HepG2 (cell line): Measurements from ENCODE around the gene MCFD2. TPM values are rescaled to one million over a fixed set of nuclear protein-coding genes. Genes with fewer than 3 reads are reported as not detected.

ENCODE experiments used
- AGO1 ChIP-seq: fragments of 200-400 bp; formaldehyde crosslinking; IDR thresholded peaks from 2 replicates; pipeline ENCODE4 v1.6.1; 2017; ENCODE audit warnings: mild to moderate bottlenecking, low read depth, low read length, moderate library complexity; ENCODE audit not compliant: poor library complexity, severe bottlenecking
- CBX5 ChIP-seq: sonication (generic); formaldehyde crosslinking; IDR thresholded peaks from 2 replicates; pipeline ENCODE4 v1.4.0; 2020; ENCODE audit warnings: missing genetic modification reagents, borderline replicate concordance
- CEBPG ChIP-seq: IDR thresholded peaks from 2 replicates; pipeline ENCODE4 v1.6.1; 2016
- DNMT1 ChIP-seq: sonication (generic); formaldehyde crosslinking; IDR thresholded peaks from 2 replicates; pipeline ENCODE4 v1.5.1; 2020; ENCODE audit warnings: mild to moderate bottlenecking, missing genetic modification reagents
- FOXO1 ChIP-seq: sonication (generic); formaldehyde crosslinking; IDR thresholded peaks from 2 replicates; pipeline ENCODE4 v1.4.0; 2020; ENCODE audit warnings: missing genetic modification reagents
- HOXA9 ChIP-seq: sonication (generic); formaldehyde crosslinking; IDR thresholded peaks from 2 replicates; pipeline ENCODE4 v1.8.1; 2022; ENCODE audit warnings: missing genetic modification reagents, mild to moderate bottlenecking, moderate library complexity, borderline replicate concordance
- IKZF1 ChIP-seq: fragments of 450-650 bp; IDR thresholded peaks from 2 replicates; pipeline ENCODE4 v1.7.1; 2016
- KAT2B ChIP-seq: fragments of 150-350 bp; IDR thresholded peaks from 2 replicates; pipeline ENCODE4 v1.6.1; 2014; ENCODE audit warnings: low read depth, low read length, borderline replicate concordance
- ONECUT2 ChIP-seq: sonication (generic); formaldehyde crosslinking; IDR thresholded peaks from 2 replicates; pipeline ENCODE4 v1.4.0; 2020; ENCODE audit warnings: missing genetic modification reagents
- PAWR ChIP-seq: sonication (generic); formaldehyde crosslinking; IDR thresholded peaks from 2 replicates; pipeline ENCODE4 v1.4.0; 2020; ENCODE audit warnings: missing genetic modification reagents, mild to moderate bottlenecking, borderline replicate concordance
- PAX8 ChIP-seq: sonication (generic); formaldehyde crosslinking; IDR thresholded peaks from 2 replicates; pipeline ENCODE4 v1.8.0; 2022; ENCODE audit warnings: mild to moderate bottlenecking, missing genetic modification reagents, borderline replicate concordance
- RFX1 ChIP-seq: fragments of 450-650 bp; IDR thresholded peaks from 2 replicates; pipeline ENCODE4 v1.6.1; 2017
- RFXAP ChIP-seq: sonication (generic); formaldehyde crosslinking; IDR thresholded peaks from 2 replicates; pipeline ENCODE4 v1.4.0; 2020; ENCODE audit warnings: missing genetic modification reagents, borderline replicate concordance
- TBX3 ChIP-seq: fragments of 450-650 bp; IDR thresholded peaks from 2 replicates; pipeline ENCODE4 v1.6.1; 2017; ENCODE audit warnings: antibody characterized with exemption, mild to moderate bottlenecking, inconsistent platforms, borderline replicate concordance
- ZFP36L2 ChIP-seq: sonication (generic); formaldehyde crosslinking; IDR thresholded peaks from 2 replicates; pipeline ENCODE4 v1.4.0; 2020; ENCODE audit warnings: missing genetic modification reagents
- ZNF274 ChIP-seq: sonication (generic); formaldehyde crosslinking; IDR thresholded peaks from 2 replicates; pipeline ENCODE4 v1.5.1; 2020; ENCODE audit warnings: mild to moderate bottlenecking, missing genetic modification reagents
- ZNF329 ChIP-seq: sonication (generic); formaldehyde crosslinking; IDR thresholded peaks from 2 replicates; pipeline ENCODE4 v1.9.0; 2021; ENCODE audit warnings: low read depth, mild to moderate bottlenecking, missing genetic modification reagents
- ZNF614 ChIP-seq: IDR thresholded peaks from 2 replicates; pipeline ENCODE4 v1.6.1; 2018; ENCODE audit warnings: missing biosample characterization, missing genetic modification reagents, inconsistent platforms, borderline replicate concordance
- polyA plus RNA-seq, 8 experiments: library from polyadenylated mRNA; depleted of rRNA in 3 of 8; stranded (reverse) in 7 of 8; unstranded in 1 of 8; fragments of >200 nt; fragmentation: Illumina TruSeq in 4 of 8; extraction: Trizol in 4 of 8; gene quantifications; 2 replicates each; pipeline versions ENCODE4 v1.2.1 to v1.2.3, GENCODE V29; 2011 to 2016; ENCODE audit warnings: low read depth in 4 of 8, missing spikeins in 1 of 8, mixed read lengths in 1 of 8; ENCODE audit not compliant: insufficient read depth in 1 of 8
- total RNA-seq, 5 experiments: library from RNA; depleted of rRNA; stranded (reverse); fragments of >200 nt; fragmentation: Illumina TruSeq; extraction: Trizol; gene quantifications; 2 replicates each; pipeline ENCODE4 v1.2.3, GENCODE V29; 2016; ENCODE audit warnings: low read depth in 1 of 5
- TF ChIP-seq, protein P1 (sequence below): sonication (generic); formaldehyde crosslinking; IDR thresholded peaks from 2 replicates; pipeline ENCODE4 v1.8.0; 2023; ENCODE audit warnings: mild to moderate bottlenecking, missing genetic modification reagents
- TF ChIP-seq, protein P2 (sequence below): sonication (generic); formaldehyde crosslinking; IDR thresholded peaks from 2 replicates; pipeline ENCODE4 v1.5.0; 2020; ENCODE audit warnings: missing genetic modification reagents, mild to moderate bottlenecking, borderline replicate concordance
- TF ChIP-seq, protein P3 (sequence below): sonication (generic); formaldehyde crosslinking; IDR thresholded peaks from 2 replicates; pipeline ENCODE4 v1.5.1; 2020; ENCODE audit warnings: missing genetic modification reagents, mild to moderate bottlenecking, borderline replicate concordance

MCFD2 gene
- total and polyA plus RNA-seq, 2 of the 13 experiments (the other 11 are each of a cell fraction or from before 2014, with no cell fraction given) = 183 to 232 TPM

DNA sequence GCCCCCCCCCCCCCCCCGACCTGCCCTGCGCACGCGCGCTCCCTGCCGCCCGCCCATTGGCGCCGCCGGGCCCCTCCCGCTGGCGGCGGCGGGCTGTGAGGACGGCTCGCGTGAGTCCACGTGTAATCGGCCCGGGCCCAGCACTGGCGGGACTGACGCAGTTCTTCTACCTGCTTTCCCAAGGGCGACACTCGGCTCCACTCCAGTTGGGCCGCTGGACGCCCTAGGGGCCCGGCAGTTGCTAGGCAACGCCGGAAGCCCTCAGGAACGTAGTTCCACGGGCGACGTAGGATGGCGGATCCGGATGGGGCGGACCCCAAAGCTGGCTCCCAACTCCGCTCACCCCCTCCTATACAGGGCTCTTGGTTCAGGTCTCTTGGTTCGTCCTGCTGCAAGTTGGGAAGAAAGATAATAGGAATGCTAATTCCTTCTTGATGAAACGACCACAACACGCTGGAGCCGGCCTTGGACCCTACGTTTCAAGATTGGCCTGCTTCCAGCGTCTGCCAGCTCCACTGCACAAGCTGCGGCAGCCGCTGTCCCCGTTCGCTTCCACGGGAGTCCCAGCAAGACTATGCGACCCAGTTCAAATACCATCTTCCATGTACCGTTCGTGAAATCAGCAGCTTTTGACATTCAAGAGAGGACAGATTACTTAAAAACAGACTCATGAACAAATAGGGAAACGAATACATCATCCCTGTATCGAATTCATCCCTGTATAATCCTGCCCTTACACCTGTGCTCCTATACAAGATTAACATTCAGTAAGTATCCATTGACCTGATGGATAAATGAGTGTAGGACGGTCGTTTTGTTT lies 415 bp upstream of the MCFD2 start (continued):
- TF ChIP-seq, protein P1, sequence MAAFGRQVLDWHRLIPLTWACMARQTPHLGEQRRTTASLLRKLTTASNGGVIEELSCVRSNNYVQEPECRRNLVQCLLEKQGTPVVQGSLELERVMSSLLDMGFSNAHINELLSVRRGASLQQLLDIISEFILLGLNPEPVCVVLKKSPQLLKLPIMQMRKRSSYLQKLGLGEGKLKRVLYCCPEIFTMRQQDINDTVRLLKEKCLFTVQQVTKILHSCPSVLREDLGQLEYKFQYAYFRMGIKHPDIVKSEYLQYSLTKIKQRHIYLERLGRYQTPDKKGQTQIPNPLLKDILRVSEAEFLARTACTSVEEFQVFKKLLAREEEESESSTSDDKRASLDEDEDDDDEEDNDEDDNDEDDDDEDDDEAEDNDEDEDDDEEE (CRISPR knock-in tag) = peak; percentile 92
- no peak for TF ChIP-seq PAWR (CRISPR knock-in tag)
- peak; percentile 62; the same call in 1 of the 2 replicates for TF ChIP-seq ONECUT2 (CRISPR knock-in tag)
- TF ChIP-seq RFX1 = peak; percentile 93
- TF ChIP-seq KAT2B = no peak
- TF ChIP-seq, protein P2, sequence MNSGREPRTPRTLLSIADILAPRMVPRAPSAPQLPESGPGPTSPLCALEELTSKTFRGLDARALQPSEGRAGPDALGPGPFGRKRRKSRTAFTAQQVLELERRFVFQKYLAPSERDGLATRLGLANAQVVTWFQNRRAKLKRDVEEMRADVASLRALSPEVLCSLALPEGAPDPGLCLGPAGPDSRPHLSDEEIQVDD (CRISPR knock-in tag) = peak; percentile 62; the same call in 1 of the 2 replicates
- no peak for TF ChIP-seq HOXA9 (CRISPR knock-in tag)
- TF ChIP-seq ZNF329 (CRISPR knock-in tag) = peak; percentile 93
- TF ChIP-seq FOXO1 (CRISPR knock-in tag) = peak; percentile 62; the same call in 1 of the 2 replicates
- peak; percentile 9; the same call in 1 of the 2 replicates for TF ChIP-seq DNMT1 (CRISPR knock-in tag)
- TF ChIP-seq ZNF274 (CRISPR knock-in tag) = 0 out of 2 replicates have a peak, but pooled peaks have one; percentile 43
- TF ChIP-seq RFXAP (CRISPR knock-in tag) = peak; percentile 80; the same call in 1 of the 2 replicates
- peak; percentile 38 for TF ChIP-seq CEBPG (CRISPR knock-in tag)
- no peak for TF ChIP-seq TBX3
- TF ChIP-seq IKZF1 = no peak
- peak; percentile 85 for TF ChIP-seq ZNF614 (CRISPR knock-in tag)
- no peak for TF ChIP-seq AGO1
- no peak for TF ChIP-seq ZFP36L2 (CRISPR knock-in tag)
- TF ChIP-seq CBX5 (CRISPR knock-in tag) = peak; percentile 71; the same call in 1 of the 2 replicates
- TF ChIP-seq, protein P3, sequence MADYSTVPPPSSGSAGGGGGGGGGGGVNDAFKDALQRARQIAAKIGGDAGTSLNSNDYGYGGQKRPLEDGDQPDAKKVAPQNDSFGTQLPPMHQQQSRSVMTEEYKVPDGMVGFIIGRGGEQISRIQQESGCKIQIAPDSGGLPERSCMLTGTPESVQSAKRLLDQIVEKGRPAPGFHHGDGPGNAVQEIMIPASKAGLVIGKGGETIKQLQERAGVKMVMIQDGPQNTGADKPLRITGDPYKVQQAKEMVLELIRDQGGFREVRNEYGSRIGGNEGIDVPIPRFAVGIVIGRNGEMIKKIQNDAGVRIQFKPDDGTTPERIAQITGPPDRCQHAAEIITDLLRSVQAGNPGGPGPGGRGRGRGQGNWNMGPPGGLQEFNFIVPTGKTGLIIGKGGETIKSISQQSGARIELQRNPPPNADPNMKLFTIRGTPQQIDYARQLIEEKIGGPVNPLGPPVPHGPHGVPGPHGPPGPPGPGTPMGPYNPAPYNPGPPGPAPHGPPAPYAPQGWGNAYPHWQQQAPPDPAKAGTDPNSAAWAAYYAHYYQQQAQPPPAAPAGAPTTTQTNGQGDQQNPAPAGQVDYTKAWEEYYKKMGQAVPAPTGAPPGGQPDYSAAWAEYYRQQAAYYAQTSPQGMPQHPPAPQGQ (CRISPR knock-in tag) = no peak
- TF ChIP-seq PAX8 (CRISPR knock-in tag) = no peak; the same call in 1 of the 2 replicates
